Globus pallidus (tissue), 1 donor: Measurements from ENCODE around the gene C14orf93.
A peak's percentile ranks its signal among the peaks of the same experiment; 100 is the strongest.
"Not testable (repeated sequence)": the region's sequence is repeated elsewhere in the genome, so short reads cannot be mapped to it uniquely, and the experiment has no call there.

Source experiments
- DNase-seq: peaks from one replicate; pipeline ENCODE4 v3.0.0-alpha.2; 2015; ENCODE audit warnings: low spot score

C14orf93 gene

DNA sequence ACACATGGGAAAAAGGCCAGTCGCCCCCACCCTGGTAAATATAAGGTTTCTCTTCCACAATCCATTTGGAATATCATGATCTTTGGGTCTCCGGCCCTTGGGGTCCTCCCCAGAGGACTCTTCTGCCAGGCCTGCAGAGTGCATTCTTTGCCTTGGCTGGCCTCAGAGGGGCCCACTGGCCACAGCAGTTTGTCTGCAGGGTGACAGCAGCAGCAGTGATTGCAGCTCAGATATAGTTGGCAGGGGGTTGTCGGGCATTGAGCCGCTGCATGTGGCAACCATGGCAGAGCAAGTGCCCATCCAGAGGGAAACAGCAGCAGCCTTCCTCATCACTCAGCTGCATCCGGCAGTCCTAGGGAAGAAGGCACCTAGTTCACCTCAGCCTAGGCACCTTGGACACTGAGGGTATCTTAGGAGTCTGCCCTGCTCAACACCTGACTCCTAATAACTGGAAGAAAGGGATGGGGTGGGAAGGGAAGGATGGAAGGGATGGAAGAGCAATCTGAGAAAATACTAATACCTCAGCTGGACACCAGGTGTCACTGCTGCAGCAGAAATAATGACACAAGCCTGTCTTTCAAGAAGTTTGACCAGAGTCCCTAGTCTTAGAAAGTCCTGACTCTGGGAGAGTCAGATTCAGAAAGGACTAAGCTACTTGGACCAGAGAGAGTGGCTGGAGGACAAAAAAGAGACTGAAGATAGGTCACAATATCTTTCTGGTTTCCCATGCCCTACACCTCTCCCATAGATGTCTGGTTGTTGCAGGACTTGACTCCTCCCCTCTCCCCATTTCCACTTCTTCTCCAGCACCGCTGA, 36.5 kb downstream of the C14orf93 start:
- DNase-seq: peak; percentile 47

DNA sequence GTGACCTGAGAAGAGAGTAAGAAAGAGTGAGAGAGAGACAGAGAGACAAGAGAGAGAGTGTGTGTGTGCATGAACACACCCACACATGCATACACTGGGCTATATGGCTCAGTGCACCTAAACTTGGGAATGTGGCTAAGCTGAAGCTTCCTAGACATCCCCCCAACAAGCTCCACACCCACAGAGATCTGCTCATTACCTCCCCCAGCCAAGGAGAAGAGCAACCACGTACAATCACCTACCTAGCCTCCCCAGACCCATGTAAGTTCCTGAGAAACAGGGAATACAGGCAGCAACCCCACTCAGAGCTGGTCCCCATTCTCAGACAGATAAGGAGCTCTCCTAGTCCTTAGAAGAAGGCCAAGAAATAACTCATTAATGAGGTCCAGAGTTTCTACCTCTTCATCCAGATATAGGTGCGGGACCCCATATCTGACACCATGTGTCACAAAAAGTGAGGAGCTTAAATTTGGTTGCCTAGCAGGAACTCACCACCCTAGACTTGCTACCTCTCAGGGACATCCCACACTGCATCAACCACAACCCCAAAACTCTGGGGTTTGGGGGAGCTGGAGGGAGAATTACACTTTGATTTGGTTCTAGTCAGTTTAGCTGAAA, 37.5 kb downstream of the C14orf93 start:
- no peak for DNase-seq

DNA sequence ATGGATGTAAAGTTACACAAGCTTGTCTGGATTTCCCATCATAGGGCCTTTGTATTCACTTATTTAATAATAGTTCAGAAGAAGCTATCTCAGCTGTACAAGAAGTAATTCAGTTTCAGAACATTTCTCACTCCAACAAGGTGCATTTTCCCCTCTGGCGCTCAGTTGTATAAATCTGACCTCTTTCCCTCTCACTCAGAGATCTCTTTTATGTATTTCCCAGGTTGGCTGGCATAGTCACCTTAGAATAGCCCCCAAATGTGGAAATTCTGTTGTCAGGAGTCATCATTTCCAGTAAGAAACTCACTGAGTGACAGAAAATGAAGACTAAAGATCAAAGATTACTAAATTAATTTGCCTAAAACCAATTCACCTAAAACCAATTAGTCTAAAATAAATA, 38.8 kb downstream of the C14orf93 start:
- DNase-seq: no peak

DNA sequence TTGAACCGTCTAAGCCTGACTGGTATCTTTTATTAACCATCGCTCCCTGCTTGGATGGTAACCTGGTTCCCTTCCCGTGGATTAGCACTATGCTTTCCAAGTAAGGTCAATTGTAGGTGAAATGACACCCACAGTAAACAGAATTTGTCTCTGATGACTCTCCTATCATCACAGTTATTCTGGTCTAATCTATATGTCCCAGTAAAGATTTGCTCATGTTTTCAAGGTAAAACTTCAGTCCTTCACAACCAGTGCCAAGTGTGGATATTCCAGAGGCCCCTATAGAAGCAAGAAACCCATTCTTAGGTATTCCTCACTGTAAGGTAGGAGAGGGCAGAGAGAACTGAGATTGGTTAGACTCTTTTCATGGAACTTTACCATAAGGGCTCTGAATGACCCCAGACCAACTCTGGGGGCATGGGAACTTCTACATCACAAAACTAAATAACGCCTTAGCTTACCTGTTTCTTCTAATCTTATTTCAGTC, 43.1 kb downstream of the C14orf93 start:
- no peak for DNase-seq

DNA sequence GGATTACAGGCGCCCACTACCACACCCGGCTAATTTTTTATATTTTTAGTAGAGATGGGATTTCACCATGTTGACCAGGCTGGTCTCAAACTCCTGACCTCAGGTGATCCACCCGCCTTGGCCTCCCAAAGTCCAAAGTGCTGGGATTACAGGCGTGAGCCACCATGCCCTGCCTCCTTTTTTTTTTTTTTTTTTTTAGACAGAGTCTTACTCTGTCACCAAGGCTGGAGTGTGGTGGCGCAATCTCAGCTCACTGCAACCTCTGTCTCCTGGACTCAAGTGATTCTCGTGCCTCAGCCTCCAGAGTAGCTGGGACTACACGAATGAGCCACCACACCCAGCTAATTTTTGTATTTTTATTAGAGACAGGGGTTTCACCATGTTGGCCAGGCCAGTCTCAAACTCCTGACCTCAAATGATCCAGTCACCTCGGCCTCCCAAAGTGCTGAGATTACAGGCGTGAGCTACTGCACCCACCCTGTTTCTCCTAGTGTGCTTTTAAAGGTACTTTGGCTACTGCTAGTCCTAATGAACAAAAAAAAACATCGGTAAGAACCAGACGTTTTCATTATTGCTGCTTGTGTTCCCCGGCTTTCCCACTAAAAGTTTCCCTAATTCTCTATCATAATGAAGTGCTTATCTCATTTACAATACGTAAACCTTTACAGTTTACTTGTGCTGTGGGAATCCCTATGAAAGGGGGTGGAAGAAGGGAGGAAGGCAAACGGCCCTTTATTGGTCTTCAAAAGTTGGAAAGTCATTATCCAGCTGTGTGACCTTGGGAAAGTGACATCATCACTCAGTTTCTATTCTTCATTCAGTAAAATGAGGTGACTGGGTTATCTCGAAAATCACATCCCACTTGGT, 43.8 kb downstream of the C14orf93 start:
- not testable (repeated sequence) for DNase-seq

DNA sequence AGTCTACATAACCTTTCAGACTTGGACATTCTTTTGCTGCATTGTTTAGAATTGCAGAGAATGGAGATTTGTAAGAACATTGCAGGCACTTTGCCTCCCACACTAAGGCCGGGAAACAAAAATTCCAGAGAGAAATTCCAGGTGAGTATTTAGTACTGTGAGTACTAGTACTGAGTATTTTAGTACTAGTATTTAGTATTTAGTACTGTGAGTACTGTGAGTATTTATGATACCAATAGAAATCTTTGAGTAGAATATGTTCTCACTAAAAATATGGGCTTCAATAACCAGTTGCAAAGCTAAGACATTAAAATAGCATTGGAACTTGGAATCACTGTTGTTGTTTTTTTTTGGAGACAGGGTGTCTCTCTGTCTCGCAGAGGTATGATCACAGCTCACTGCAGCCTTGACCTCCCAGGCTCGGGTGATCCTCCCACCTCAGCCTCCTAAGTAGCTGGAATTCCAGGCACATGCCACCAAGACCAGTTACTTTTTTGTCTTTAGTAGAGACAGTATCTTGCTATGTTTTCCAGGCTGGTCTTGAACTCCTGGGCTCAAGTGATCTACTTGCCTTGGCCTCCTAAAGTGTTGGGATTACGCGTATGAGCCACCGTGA, 47.8 kb downstream of the C14orf93 start:
- DNase-seq: no peak

DNA sequence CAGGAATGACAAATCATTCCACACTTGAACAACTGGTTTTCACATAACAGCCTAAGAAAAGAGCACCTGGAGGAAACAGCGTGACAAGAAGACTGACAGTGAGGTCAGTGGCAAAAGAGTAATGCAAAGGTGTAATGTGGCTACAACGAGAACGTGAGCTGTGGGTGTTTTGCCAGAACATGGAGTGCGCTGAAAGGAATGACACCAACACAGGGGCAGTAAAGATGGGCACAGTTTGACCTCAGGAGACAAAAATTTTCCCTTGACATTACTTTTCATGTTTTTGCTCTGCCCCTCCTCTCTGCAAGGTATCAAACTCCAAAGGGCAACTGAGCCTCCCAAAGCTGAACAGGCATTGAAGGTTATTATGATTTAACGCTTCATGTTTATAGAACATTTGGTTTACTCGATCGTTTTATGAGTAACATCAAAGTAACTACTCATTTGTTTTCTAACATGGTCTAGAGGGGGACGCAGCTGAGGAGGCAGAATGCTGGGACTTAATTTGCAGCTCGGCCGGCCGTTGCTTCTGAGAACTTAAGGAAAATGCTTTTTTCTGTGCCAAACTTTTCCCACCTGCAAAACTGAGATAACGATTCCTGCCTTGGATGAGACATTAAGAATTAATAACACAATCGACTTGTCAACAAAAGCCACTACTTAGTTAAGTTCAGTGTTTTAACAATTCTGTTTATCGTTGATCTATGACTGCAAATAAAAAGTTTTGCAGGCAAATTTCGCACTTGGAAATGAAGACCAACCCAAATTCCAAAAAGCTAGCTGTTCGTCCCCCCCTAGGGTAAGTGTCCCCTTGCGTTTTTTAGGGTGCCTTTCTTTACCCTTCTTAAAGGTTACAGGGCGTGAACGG, 54.0 kb downstream of the C14orf93 start:
- no peak for DNase-seq

DNA sequence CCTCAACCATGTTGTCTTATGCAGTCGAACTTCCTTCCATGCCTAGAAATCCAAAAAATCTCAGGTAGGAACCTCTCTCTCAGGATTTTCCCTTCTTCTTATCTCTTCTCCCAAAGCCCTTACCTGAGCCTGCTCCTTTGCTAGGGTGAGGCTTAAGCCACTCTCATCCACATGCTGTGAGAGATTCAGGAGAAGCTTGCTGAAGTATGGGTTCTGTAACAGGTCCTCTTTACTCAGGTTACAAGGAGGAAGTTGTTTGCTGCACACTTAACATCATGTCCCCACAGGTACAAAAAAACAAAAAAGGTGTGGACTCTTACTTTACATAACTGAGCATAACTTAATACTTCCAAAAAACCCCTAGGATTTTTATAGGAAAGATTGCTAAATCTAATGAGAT, 57.5 kb downstream of the C14orf93 start:
- DNase-seq: no peak

DNA sequence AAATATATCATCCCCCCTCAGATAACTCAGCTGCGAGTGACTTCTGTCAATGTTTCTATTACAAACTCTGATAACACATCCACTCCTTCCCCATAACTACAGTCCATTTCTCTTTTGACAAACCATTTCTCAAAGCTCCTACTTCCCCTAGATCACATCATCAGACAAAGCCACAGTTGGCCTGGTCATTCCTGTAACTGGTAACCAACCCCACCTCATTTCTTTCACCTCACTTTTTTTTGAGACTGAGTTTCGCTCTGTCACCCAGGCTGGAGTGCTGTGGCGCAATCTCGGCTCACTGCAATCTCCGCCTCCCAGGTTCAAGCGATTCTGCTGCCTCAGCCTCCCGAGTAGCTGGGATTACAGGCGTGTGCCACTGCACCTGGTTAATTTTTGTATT, 58.1 kb downstream of the C14orf93 start:
- DNase-seq: not testable (repeated sequence)

DNA sequence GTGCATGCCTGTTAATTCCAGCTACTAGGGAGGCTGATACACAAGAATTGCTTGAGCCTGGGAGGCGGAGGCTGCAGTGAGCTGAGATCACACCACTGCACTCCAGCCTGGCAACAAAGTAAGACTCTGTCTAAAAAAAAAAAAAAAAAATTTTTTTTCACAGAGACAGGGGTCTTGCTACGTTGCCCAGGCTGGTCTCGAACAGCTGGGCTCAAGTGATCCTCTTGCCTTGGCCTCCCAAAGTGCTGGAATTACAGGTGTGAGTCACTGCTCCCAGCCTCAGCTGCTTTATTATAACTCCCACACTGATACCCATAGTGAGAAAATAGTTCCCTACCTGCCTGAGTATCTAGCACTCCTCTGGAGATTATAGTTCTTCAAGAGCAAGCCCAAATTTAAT, 64.3 kb downstream of the C14orf93 start:
- DNase-seq: no peak

DNA sequence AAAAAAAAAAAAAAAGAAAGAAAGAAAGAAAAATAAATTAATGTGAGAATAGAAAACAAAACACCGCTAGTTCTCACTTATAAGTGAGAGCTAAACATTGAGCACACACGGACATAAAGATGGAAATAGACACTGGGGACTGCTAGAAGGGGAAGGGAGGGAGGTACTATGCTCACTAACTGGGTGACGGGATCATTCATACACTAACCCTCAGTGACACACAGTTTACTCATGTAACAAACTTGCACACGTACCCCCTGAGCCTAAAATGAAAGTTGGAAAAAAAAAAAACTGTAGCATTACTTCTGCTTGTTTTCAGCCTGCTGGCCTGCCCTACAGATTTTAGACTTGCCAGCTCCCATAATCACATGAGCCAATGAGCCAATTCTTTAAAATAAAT, 70.3 kb downstream of the C14orf93 start:
- no peak for DNase-seq
